Gastrocnemius medialis (tissue), 4 donors: Measurements from ENCODE around the gene SP100. TPM values are rescaled to one million over a fixed set of nuclear protein-coding genes. Genes with fewer than 3 reads are reported as not detected.
A peak's percentile ranks its signal among the peaks of the same experiment; 100 is the strongest.

Experiments used
- ATAC-seq, 2 donors: fragments of 150-250 bp; one replicate each; pipeline ENCODE4 v1.9.1; 2016
- DNase-seq, 2 donors: peaks; one replicate each; pipeline ENCODE4 v3.0.0-alpha.2; 2019
- H3K27ac ChIP-seq, 4 donors: fragments of 200-600 bp; sonication (generic); 1 replicate in 1 of 4; 2 replicates in 3 of 4; pipeline ENCODE4 v1.5.1; 2016 to 2018; ENCODE audit warnings: mild to moderate bottlenecking in 2 of 4, moderate library complexity in 1 of 4
- H3K27me3 ChIP-seq, 3 donors: fragments of 200-600 bp; sonication (generic) in 2 of 3; 1 replicate in 1 of 3; 2 replicates in 2 of 3; pipeline versions ENCODE4 v1.5.1 to v1.6.0; 2016 to 2019; ENCODE audit warnings: mild to moderate bottlenecking in 1 of 3, moderate library complexity in 1 of 3
- H3K36me3 ChIP-seq, 2 donors: fragments of 200-600 bp; sonication (generic) in 1 of 2; one replicate each; pipeline ENCODE4 v1.5.1; 2017 to 2018
- H3K4me1 ChIP-seq, 2 donors: fragments of 200-600 bp; sonication (generic) in 1 of 2; one replicate each; pipeline ENCODE4 v1.5.1; 2016 to 2017; ENCODE audit warnings: mild to moderate bottlenecking in 2 of 2
- H3K4me3 ChIP-seq, 4 donors: fragments of 200-600 bp; sonication (generic) in 3 of 4; 1 replicate in 1 of 4; 2 replicates in 3 of 4; pipeline ENCODE4 v1.5.1; 2016 to 2019; ENCODE audit warnings: mild to moderate bottlenecking in 2 of 4
- H3K9me3 ChIP-seq, 3 donors: fragments of 200-600 bp; sonication (generic) in 2 of 3; 1 replicate in 1 of 3; 2 replicates in 2 of 3; pipeline ENCODE4 v1.5.1; 2016 to 2019
- CTCF ChIP-seq, 5 experiments: fragments of 450-650 bp in 3 of 5; fragments of 200-600 bp in 2 of 5; sonication (generic) in 2 of 5; IDR thresholded peaks in 4 of 5; conservative IDR thresholded peaks in 1 of 5; 1 replicate in 4 of 5; 2 replicates in 1 of 5; pipeline ENCODE4 v1.5.1; 2016 to 2019; ENCODE audit warnings: antibody characterized with exemption in 5 of 5, mild to moderate bottlenecking in 3 of 5, moderate library complexity in 3 of 5
- POLR2A ChIP-seq, 2 donors: fragments of 450-650 bp; IDR thresholded peaks; one replicate each; pipeline ENCODE4 v1.6.1; 2017; ENCODE audit warnings: antibody characterized with exemption in 2 of 2, mild to moderate bottlenecking in 2 of 2, moderate library complexity in 2 of 2
- in situ Hi-C, 4 donors: fragments of 200-750 bp; cut with MboI; loops; one replicate each; pipeline versions ENCODE4 v1.15.0 to v1.8.0; 2017; ENCODE audit warnings: low sequenced_read_pairs in 4 of 4
- intact Hi-C: fragments of 100-400 bp; cut with DNase I; formaldehyde crosslinking; loops from one replicate; pipeline ENCODE4 v1.15.1; 2023; ENCODE audit warnings: low total_unique reads
- total RNA-seq, 4 donors: library from RNA; depleted of rRNA; stranded (reverse); fragments of >200 nt; gene quantifications; one replicate each; pipeline versions ENCODE4 v1.1.0 to v1.2.3, GENCODE V29; 2016

Gene SP100
- total RNA-seq, 4 donors from 2014 or later, result 18.2 to 30.7 (median 19.5) TPM

- DNase-seq (no peak), ATAC-seq (no peak)
- H3K27ac ChIP-seq, result no peak overlapping the region
- TF ChIP-seq POLR2A (IDR thresholded peaks at IDR 0.05) (no peak), CTCF (IDR thresholded peaks at IDR 0.05 in 4 of 5, conservative IDR thresholded peaks at IDR 0.05 in 1 of 5) (no peak)
- H3K27me3 ChIP-seq, result no peaks in the 10 kb centered on the region
- H3K36me3 ChIP-seq, result peaks cover 0 to 4% of the 10 kb centered on the region in 2 donors
- in situ Hi-C loops (no loop called here), intact Hi-C loops (no loop called here)
- H3K4me3 ChIP-seq, result no peak overlapping the region
- H3K4me1 ChIP-seq, result peaks cover 4 to 41% of the 10 kb centered on the region in 2 donors
- H3K9me3 ChIP-seq, result no peaks in the 10 kb centered on the region
These were observed 6.1 kb downstream of the SP100 start for GRCh38 chr2:230422149-230422548.

- in situ Hi-C loops (no loop called here), intact Hi-C loops (no loop called here)
- ATAC-seq (peak in 1 of 2 donors; percentile 18), DNase-seq (no peak)
- Histone ChIP-seq H3K27ac (no peak overlapping the region), H3K36me3 (peaks cover 0 to 4% of the 10 kb centered on the region in 2 donors), H3K4me3 (no peak overlapping the region), H3K27me3 (no peaks in the 10 kb centered on the region), H3K4me1 (peaks cover 4 to 24% of the 10 kb centered on the region in 2 donors), H3K9me3 (no peaks in the 10 kb centered on the region)
- TF ChIP-seq CTCF (IDR thresholded peaks at IDR 0.05 in 4 of 5, conservative IDR thresholded peaks at IDR 0.05 in 1 of 5) (no peak), POLR2A (IDR thresholded peaks at IDR 0.05) (no peak)
These were observed 8.0 kb downstream of the SP100 start for GRCh38 chr2:230423851-230424458.

- no peaks in the 10 kb centered on the region for H3K27me3 ChIP-seq
- no peak for TF ChIP-seq CTCF (IDR thresholded peaks at IDR 0.05 in 4 of 5, conservative IDR thresholded peaks at IDR 0.05 in 1 of 5)
- TF ChIP-seq POLR2A (IDR thresholded peaks at IDR 0.05), result no peak
- H3K4me3 ChIP-seq, result no peak overlapping the region
- peaks cover 0 to 4% of the 10 kb centered on the region in 2 donors for H3K36me3 ChIP-seq
- no peak overlapping the region for H3K27ac ChIP-seq
- no peaks in the 10 kb centered on the region for H3K9me3 ChIP-seq
- peaks cover 0 to 15% of the 10 kb centered on the region in 2 donors for H3K4me1 ChIP-seq
- intact Hi-C loops, result no loop called here
- in situ Hi-C loops, result no loop called here
- ATAC-seq (no peak), DNase-seq (no peak)
These were observed 9.4 kb downstream of the SP100 start for GRCh38 chr2:230425377-230425776.

GRCh38 chr2:230429513-230429912, 13.5 kb downstream of the SP100 start:
- H3K27me3 ChIP-seq, result no peaks in the 10 kb centered on the region
- peaks cover 0 to 7% of the 10 kb centered on the region in 2 donors for H3K4me1 ChIP-seq
- in situ Hi-C loops (no loop called here), intact Hi-C loops (no loop called here)
- H3K36me3 ChIP-seq, result no peaks in the 10 kb centered on the region
- H3K27ac ChIP-seq, result no peak overlapping the region
- ATAC-seq (no peak), DNase-seq (no peak)
- H3K4me3 ChIP-seq, result no peak overlapping the region
- no peak for TF ChIP-seq POLR2A (IDR thresholded peaks at IDR 0.05)
- TF ChIP-seq CTCF (IDR thresholded peaks at IDR 0.05 in 4 of 5, conservative IDR thresholded peaks at IDR 0.05 in 1 of 5), result no peak
- H3K9me3 ChIP-seq, result peaks cover 0 to 4% (median 0%) of the 10 kb centered on the region in 3 donors
